Activated effector memory CD4-positive, alpha-beta T cell treated with Interleukin-2 at 50 U/mL for 16 hours (primary cell): Measurements from ENCODE around the gene ORM2.

ENCODE experiments used
- DNase-seq: peaks from one replicate; pipeline ENCODE4 v3.0.0-alpha.2; 2020

Gene ORM2

GRCh38 chr9:114350636-114351401 is 21.1 kb downstream of the ORM2 start:
- no peak for DNase-seq

GRCh38 chr9:114351932-114352331 is 22.3 kb downstream of the ORM2 start:
- DNase-seq: no peak

- DNase-seq: no peak
Observed at GRCh38 chr9:114355821-114356220, 26.2 kb downstream of the ORM2 start.

GRCh38 chr9:114356792-114357191 is 27.1 kb downstream of the ORM2 start:
- DNase-seq: no peak

GRCh38 chr9:114357360-114357759 is 27.7 kb downstream of the ORM2 start:
- no peak for DNase-seq

- no peak for DNase-seq
Observed at GRCh38 chr9:114357911-114358328, 28.3 kb downstream of the ORM2 start.

GRCh38 chr9:114359801-114360200 is 30.1 kb downstream of the ORM2 start:
- DNase-seq: no peak

GRCh38 chr9:114361542-114361941 is 31.9 kb downstream of the ORM2 start:
- no peak for DNase-seq

GRCh38 chr9:114362394-114362793 is 32.7 kb downstream of the ORM2 start:
- no peak for DNase-seq

- DNase-seq: no peak
Observed at GRCh38 chr9:114363424-114363823, 33.8 kb downstream of the ORM2 start.

- DNase-seq: no peak
Observed at GRCh38 chr9:114364134-114365041, 34.7 kb downstream of the ORM2 start.

GRCh38 chr9:114365194-114365593 is 35.5 kb downstream of the ORM2 start:
- no peak for DNase-seq

- DNase-seq: no peak
Observed at GRCh38 chr9:114366334-114367128, 36.9 kb downstream of the ORM2 start.

GRCh38 chr9:114367366-114367765 is 37.7 kb downstream of the ORM2 start:
- DNase-seq: no peak

- DNase-seq: no peak
Observed at GRCh38 chr9:114367772-114368569, 38.3 kb downstream of the ORM2 start.

GRCh38 chr9:114369216-114370130 is 39.8 kb downstream of the ORM2 start:
- DNase-seq: no peak

- no peak for DNase-seq
Observed at GRCh38 chr9:114370251-114370967, 40.7 kb downstream of the ORM2 start.

GRCh38 chr9:114370968-114371320 is 41.3 kb downstream of the ORM2 start:
- DNase-seq: no peak

GRCh38 chr9:114371343-114371944 is 41.8 kb downstream of the ORM2 start:
- DNase-seq: no peak
